Epithelial cell of proximal tubule (primary cell): ENCODE measurements around the gene LRIG1. TPM values are rescaled to one million over a fixed set of nuclear protein-coding genes. Genes with fewer than 3 reads are reported as not detected.

Experiments
- DNase-seq: peaks from one replicate; pipeline ENCODE4 v3.0.0-alpha.2; 2011; ENCODE audit warnings: low read depth
- H3K4me3 ChIP-seq: 2 replicates; pipeline ENCODE4 v1.5.1; 2011; ENCODE audit warnings: low read depth, mild to moderate bottlenecking, low read length
- total RNA-seq: library from RNA; depleted of rRNA; stranded (reverse); fragments of >200 nt; gene quantifications from 2 replicates; pipeline ENCODE4 v1.2.3, GENCODE V29; 2015
- TF ChIP-seq, protein P1 (sequence below): conservative IDR thresholded peaks from 2 replicates; pipeline ENCODE4 v1.5.1; 2012; ENCODE audit warnings: low read depth, mild to moderate bottlenecking, low read length

LRIG1 gene
- total RNA-seq, 1 donor from 2014 or later = 10.0 TPM

DNA sequence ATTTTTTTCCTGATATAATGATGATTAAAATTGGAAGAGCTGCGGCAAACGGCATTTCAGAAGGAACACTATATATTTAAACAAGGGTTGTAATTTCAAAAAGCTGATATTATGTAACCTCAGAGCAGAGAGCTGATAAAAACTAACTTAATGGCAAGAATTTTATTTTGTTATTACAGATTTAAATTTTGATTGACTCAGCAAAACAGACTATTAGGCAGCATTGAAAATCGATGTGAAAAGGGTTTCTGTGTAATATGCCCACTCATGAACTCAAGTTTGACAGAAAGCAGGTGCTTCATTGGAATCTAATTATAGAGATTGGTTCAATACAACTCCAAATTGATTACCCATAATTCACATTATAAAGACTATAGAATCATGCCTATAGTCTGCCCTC lies 24.9 kb upstream of the LRIG1 start:
- no peak overlapping the region for H3K4me3 ChIP-seq
- DNase-seq = no peak
- TF ChIP-seq, protein P1, sequence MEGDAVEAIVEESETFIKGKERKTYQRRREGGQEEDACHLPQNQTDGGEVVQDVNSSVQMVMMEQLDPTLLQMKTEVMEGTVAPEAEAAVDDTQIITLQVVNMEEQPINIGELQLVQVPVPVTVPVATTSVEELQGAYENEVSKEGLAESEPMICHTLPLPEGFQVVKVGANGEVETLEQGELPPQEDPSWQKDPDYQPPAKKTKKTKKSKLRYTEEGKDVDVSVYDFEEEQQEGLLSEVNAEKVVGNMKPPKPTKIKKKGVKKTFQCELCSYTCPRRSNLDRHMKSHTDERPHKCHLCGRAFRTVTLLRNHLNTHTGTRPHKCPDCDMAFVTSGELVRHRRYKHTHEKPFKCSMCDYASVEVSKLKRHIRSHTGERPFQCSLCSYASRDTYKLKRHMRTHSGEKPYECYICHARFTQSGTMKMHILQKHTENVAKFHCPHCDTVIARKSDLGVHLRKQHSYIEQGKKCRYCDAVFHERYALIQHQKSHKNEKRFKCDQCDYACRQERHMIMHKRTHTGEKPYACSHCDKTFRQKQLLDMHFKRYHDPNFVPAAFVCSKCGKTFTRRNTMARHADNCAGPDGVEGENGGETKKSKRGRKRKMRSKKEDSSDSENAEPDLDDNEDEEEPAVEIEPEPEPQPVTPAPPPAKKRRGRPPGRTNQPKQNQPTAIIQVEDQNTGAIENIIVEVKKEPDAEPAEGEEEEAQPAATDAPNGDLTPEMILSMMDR = no peak

DNA sequence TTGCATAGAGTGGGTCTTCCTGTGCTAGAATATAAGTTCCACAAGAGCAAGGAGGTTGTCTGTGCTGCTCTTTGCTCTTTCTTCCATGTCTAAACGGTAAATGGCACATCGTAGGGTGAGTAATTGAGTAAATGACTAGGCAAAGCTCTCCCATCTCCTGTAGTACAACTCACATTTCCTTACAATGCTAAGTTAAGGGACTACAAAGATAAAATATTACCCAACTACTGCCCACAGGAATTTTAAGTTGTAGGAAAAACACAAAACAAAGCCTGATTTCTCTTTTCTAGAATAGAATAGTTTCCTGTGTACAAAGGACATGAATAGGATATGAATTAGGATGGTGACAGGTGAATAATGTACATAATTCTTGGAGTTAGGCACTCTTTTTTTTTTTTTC lies 19.9 kb upstream of the LRIG1 start:
- TF ChIP-seq, protein P1 = no peak
- DNase-seq = no peak
- no peak overlapping the region for H3K4me3 ChIP-seq

DNA sequence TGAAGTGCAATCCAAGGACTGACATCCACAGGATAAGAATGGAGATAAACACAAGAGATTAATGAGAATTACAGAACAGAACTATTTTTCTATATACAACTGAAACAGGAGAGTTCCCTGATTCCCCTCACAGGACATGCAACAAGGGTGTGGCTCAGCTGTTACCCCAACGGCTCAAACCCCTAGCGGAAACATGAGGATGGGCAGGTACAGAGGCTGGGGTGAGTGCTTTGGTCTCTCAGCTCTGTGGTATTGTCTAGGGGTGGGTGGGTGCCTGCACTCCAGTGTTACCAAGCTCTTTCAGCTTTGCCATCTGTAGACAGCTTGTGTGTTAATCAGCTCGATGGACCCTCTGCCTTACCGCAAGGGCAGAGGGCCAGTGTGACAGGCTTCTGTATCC lies 17.8 kb upstream of the LRIG1 start:
- TF ChIP-seq, protein P1 = no peak
- no peak overlapping the region for H3K4me3 ChIP-seq

DNA sequence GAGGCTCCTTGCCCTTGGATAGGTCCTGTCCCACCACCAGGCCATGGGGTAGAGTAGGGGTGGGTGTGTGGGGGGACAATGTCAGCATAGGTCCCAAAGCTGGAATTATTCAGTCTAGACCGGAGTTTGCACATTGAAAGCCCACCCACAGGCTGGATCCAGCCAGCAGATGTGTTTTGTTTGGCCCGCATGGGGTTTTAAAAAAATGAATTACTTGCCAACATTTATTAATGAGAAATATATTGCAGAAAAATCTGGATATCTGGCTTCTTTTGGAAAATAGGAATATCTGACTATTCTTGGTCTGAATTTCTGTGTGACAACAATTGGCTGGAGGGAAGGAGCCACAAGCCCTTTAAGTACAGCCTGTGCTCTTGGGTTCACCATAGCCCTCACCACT lies 17.3 kb upstream of the LRIG1 start:
- TF ChIP-seq, protein P1 = no peak
- H3K4me3 ChIP-seq = no peak overlapping the region
- DNase-seq = no peak

More for the DNA sequence above, 17.8 kb upstream of the LRIG1 start:
- no peak for DNase-seq

DNA sequence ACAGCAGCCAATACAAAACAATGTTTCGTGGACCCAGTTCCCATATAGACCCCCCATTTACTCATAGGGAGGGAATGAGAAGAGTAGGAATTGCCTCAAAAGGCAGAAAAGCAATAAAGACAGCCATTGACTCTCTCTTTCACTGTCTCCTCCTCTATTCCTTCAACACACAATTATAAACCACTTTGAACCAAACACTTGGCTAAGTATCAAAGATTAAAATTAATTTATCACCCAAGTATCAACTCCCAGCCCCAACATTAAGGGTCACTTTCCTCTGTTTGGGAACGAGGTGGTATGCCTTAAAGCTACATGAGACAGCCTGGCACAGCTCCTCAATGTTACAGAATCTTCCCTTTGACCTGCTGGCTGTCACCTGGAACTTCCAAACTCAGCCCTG lies 16.4 kb upstream of the LRIG1 start:
- no peak overlapping the region for H3K4me3 ChIP-seq
- DNase-seq = no peak
- TF ChIP-seq, protein P1 = no peak

DNA sequence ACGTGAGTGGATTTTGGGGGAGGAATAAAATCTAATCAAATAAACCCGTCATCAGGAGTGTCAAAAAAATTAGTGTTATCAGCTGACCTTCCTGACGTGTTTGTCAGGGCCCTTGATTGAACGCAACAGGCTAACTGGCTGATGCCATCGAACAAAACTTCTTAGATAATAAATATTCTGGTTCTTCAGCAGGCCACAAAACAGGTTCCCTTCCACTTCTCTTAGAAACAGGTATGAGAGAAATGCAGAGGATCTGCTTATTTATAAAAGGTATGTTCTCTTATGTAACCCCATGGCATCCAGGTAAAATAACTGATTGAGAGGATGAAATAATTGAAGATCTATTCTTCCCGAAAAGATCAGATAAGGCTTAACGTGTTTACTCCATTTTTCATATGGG lies 7.6 kb upstream of the LRIG1 start:
- TF ChIP-seq, protein P1 = no peak
- H3K4me3 ChIP-seq = no peak overlapping the region
- no peak for DNase-seq

DNA sequence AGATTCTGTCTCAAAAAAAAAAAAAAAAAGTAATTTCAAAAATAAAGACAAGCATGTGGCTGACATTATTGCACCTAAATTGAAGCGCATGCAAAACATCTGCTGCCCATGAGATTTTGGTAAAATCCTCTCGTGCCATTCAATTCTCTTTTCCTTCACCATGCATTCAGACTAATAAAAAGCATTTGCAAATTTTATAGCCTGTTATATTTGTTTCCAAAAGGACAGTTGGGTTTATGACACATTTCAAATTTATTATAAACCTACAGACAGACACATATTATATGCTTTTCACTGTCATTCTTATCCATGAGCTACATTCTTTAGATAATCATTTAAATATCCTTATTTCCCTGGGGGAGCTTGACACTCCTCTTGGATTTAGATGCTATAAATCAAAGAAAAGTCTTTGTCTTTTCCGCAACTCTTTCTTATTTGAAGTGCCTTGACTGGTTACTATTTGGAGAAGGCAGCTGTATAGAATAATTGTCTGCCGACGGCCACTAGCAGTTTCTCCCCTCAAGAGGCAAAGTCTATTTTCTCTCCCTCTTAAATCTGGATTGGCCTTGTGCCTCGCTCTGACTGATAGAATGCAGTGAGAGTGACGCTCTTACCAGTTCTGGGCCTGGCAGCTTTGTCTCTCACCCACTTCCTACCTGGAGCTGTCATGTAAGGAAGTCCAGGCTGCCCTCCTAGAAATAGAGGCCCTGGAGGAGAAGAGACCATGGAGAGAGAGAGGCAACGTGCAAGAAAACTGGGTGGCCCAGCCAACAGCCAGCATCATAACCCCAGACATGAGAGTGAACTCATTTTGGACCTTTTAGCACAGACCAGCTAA lies 6.8 kb upstream of the LRIG1 start:
- TF ChIP-seq, protein P1 = no peak
- DNase-seq = no peak
- H3K4me3 ChIP-seq = no peak overlapping the region
